Kidney (tissue), 14 donors: ENCODE data around the gene RFPL3. TPM values are rescaled to one million over a fixed set of nuclear protein-coding genes. Genes with fewer than 3 reads are reported as not detected.

ENCODE experiments used
- DNase-seq, 5 donors: peaks; one replicate each; pipeline ENCODE4 v3.0.0-alpha.2; 2013 to 2020
- FAIRE-seq: peaks from 2 replicates; lab custom pipeline; 2012; peaks lifted over from hg19 to GRCh38; lab: Jason Lieb, UNC
- H3K27ac ChIP-seq, 2 donors: one replicate each; pipeline ENCODE4 v1.7.0; 2013; ENCODE audit warnings: low read depth in 2 of 2, low read length in 2 of 2, inconsistent platforms in 1 of 2
- H3K27me3 ChIP-seq: one replicate; pipeline ENCODE4 v1.7.1; 2013; ENCODE audit warnings: low read length, inconsistent platforms; ENCODE audit not compliant: control insufficient read depth, insufficient read depth
- H3K36me3 ChIP-seq, 3 donors: one replicate each; pipeline versions ENCODE4 v1.7.0 to v1.7.1; 2013; ENCODE audit warnings: low read length in 3 of 3, control low read depth in 1 of 3, inconsistent platforms in 1 of 3; ENCODE audit not compliant: insufficient read depth in 3 of 3, control insufficient read depth in 2 of 3
- H3K4me1 ChIP-seq, 3 donors: one replicate each; pipeline versions ENCODE4 v1.7.0 to v1.7.1; 2013; ENCODE audit warnings: low read length in 3 of 3, inconsistent platforms in 1 of 3, low read depth in 1 of 3; ENCODE audit not compliant: control insufficient read depth in 2 of 3, insufficient read depth in 2 of 3
- H3K4me3 ChIP-seq, 3 donors: one replicate each; pipeline versions ENCODE4 v1.7.0 to v1.8.1; 2013; ENCODE audit warnings: low read length in 3 of 3, control low read depth in 1 of 3, inconsistent platforms in 1 of 3
- H3K9ac ChIP-seq, 3 donors: one replicate each; pipeline versions ENCODE4 v1.7.0 to v1.7.1; 2013; ENCODE audit warnings: low read length in 3 of 3, control low read depth in 1 of 3, inconsistent platforms in 1 of 3
- H3K9me3 ChIP-seq, 3 donors: one replicate each; pipeline versions ENCODE4 v1.7.0 to v1.7.1; 2013; ENCODE audit warnings: low read length in 3 of 3, control low read depth in 1 of 3, inconsistent platforms in 1 of 3; ENCODE audit not compliant: control insufficient read depth in 2 of 3, insufficient read depth in 1 of 3
- CTCF ChIP-seq: IDR thresholded peaks from 3 replicates; pipeline ENCODE4 v1.5.1; 2012; ENCODE audit warnings: mild to moderate bottlenecking, moderate library complexity, borderline replicate concordance; ENCODE audit not compliant: insufficient read depth; ENCODE audit errors: extremely low read depth
- intact Hi-C: fragments of 100-400 bp; cut with DNase I; formaldehyde crosslinking; loops from one replicate; pipeline ENCODE4 v1.11.1; 2022
- polyA plus RNA-seq: library from polyadenylated mRNA; stranded (reverse); fragments of 350-450 nt; fragmentation: Illumina TruSeq; extraction: RNeasy Lipid Tissue Mini Kit (QIAGEN cat#74804); gene quantifications from one replicate; pipeline ENCODE4 v1.2.3, GENCODE V29; 2014; ENCODE audit warnings: low read depth, low replicate concordance; ENCODE audit not compliant: insufficient read depth
- total RNA-seq: library from RNA; stranded (reverse); fragmentation: NEBNext Ultra II Directional; extraction: Animal tissue kit (Norgen Biotek cat#: 25700); gene quantifications from one replicate; pipeline ENCODE4 v1.2.1, GENCODE V29; 2021
- donor health status: control.
- donor health status: control.
- donor health status: control.
- donor health status: control.
- donor health status: control.
- donor health status: DM: yes; HTN: yes; CAD: no.
- donor health status: Normal renal cell carcinoma (clear cell type).

Gene RFPL3
- total and polyA plus RNA-seq, 2 donors from 2014 or later: not detected

GRCh38 chr22:32323513-32324164 lies 34.0 kb upstream of the RFPL3 start:
- intact Hi-C loops: no loop called here
- Histone ChIP-seq H3K27me3 (no peaks in the 10 kb centered on the region), H3K4me1 (no peaks in the 10 kb centered on the region), H3K9ac (no peak overlapping the region), H3K4me3 (no peak overlapping the region), H3K27ac (no peak overlapping the region), H3K9me3 (no peaks in the 10 kb centered on the region), H3K36me3 (no peaks in the 10 kb centered on the region)
- no peak for TF ChIP-seq CTCF
- DNase-seq: peak in 1 of 5 donors; percentile 32
- no peak for FAIRE-seq

DNA sequence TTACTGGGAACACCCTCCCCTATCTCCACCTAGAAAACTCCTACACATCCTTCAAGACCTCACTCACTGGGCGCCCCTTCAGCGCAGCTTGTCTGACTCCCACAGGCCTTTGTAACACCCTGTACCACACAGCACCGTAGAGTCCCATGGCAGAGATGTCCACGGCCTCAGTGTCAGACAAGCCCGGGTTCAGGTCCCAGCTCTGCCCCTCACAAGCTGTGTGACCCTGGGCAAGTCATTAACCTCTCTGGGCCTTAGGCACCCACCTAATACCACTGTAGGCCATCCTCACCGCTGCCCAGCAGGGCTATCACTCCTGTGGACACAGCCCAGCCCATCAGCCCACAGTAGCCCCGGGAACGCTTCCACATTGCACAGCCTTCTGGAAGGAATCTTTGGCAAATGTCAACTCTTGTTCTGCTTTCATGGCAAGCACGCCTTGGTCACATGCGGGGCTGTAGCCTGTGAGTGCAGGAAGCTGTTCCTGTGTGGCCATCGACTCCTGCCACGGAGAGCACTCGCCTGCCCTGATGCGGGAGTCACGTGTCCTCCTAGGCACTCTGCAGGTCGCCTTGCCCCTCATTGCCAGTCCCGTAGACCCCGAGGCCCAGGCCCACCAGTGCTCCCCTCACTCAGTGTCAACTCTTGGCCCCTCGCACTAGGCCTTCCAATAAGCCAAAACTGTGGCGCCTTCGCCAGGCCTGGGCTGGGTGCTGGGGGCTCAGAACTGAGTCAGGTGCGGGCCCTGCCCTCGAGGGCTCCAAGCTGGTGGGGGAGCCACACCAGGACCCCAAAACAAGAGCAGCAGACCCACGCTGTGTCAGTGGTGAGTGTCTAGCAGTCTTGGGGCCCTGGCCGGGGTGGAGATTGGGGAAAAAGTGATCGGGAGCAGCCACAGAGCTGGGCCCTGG lies 32.9 kb upstream of the RFPL3 start:
- Histone ChIP-seq H3K36me3 (no peaks in the 10 kb centered on the region), H3K9me3 (no peaks in the 10 kb centered on the region), H3K4me1 (no peaks in the 10 kb centered on the region), H3K27me3 (no peaks in the 10 kb centered on the region), H3K4me3 (no peak overlapping the region), H3K9ac (no peak overlapping the region), H3K27ac (no peak overlapping the region)
- no peak for FAIRE-seq
- peak in 1 of 5 donors; percentile 38 for DNase-seq
- TF ChIP-seq CTCF: no peak
- intact Hi-C loops: no loop called here

GRCh38 chr22:32325416-32325801 lies 32.3 kb upstream of the RFPL3 start:
- Histone ChIP-seq H3K4me3 (no peak overlapping the region), H3K4me1 (no peaks in the 10 kb centered on the region), H3K27ac (no peak overlapping the region), H3K9ac (no peak overlapping the region), H3K36me3 (no peaks in the 10 kb centered on the region), H3K27me3 (no peaks in the 10 kb centered on the region), H3K9me3 (no peaks in the 10 kb centered on the region)
- DNase-seq (peak in 1 of 5 donors; percentile 29), FAIRE-seq (no peak)
- intact Hi-C loops: no loop called here
- no peak for TF ChIP-seq CTCF
